ENCODE measurements around the gene FHOD3.

FHOD3 gene

GRCh38 chr18:36297417-36298125, at the start of gene FHOD3 (continued):
- no peak for TF ChIP-seq HOXA7 (CRISPR knock-in tag; IDR thresholded peaks at IDR 0.05; ENCODE audit: borderline replicate concordance)

- TF ChIP-seq ZBTB20 (tag by site-specific recombination; IDR thresholded peaks at IDR 0.05) (no peak), ZNF426 (tag by site-specific recombination; IDR thresholded peaks at IDR 0.05) (no peak), ZNF148 (tag by site-specific recombination; IDR thresholded peaks at IDR 0.05; ENCODE audit: borderline replicate concordance) (no peak), ZNF548 (tag by site-specific recombination; IDR thresholded peaks at IDR 0.05) (no peak), REPIN1 (tag by site-specific recombination; IDR thresholded peaks at IDR 0.05; ENCODE audit: low read depth) (no peak), ZNF777 (tag by site-specific recombination; IDR thresholded peaks at IDR 0.05; ENCODE audit: borderline replicate concordance) (no peak), ZNF555 (tag by site-specific recombination; conservative IDR thresholded peaks at IDR 0.05) (no peak), ZEB2 (tag by site-specific recombination; IDR thresholded peaks at IDR 0.05) (no peak), ZNF214 (tag by site-specific recombination; IDR thresholded peaks at IDR 0.05; ENCODE audit: borderline replicate concordance) (no peak), ZNF670 (tag by site-specific recombination; IDR thresholded peaks at IDR 0.05; ENCODE audit: low read depth) (no peak), ZNF138 (tag by site-specific recombination; IDR thresholded peaks at IDR 0.05; ENCODE audit: borderline replicate concordance) (no peak), ZNF26 (tag by site-specific recombination; IDR thresholded peaks at IDR 0.05) (no peak), ZNF140 (tag by site-specific recombination; IDR thresholded peaks at IDR 0.05) (no peak), ZNF354C (tag by site-specific recombination; IDR thresholded peaks at IDR 0.05; ENCODE audit: borderline replicate concordance, low read depth) (no peak), ZFP37 (tag by site-specific recombination; IDR thresholded peaks at IDR 0.05) (no peak), ZNF24 (tag by site-specific recombination; IDR thresholded peaks at IDR 0.05) (no peak)
- Histone ChIP-seq H3K27ac (ENCODE audit: extremely low read depth, low read depth, low read length) (no peak overlapping the region), H3K4me3 (ENCODE audit: low read depth, low read length) (no peak overlapping the region), H3K36me3 (ENCODE audit: control insufficient read depth in 2 of 2, insufficient read depth in 1 of 2, low read length in 2 of 2) (peaks cover 0 to 8% of the 10 kb centered on the region in 2 experiments; a peak in 1 of 3 replicates), H3K4me1 (ENCODE audit: control insufficient read depth, insufficient read depth, low read length) (no peaks in the 10 kb centered on the region), H3K9me3 (ENCODE audit: control insufficient read depth, insufficient read depth, low read depth, low read length) (no peaks in the 10 kb centered on the region)
- CTCF ChIA-PET = no interaction called here
- POLR2A ChIA-PET = no interaction called here
Observed at GRCh38 chr18:36249392-36249791, 48.1 kb upstream of the FHOD3 start.

GRCh38 chr18:36250827-36251226, 46.7 kb upstream of the FHOD3 start:
- no peaks in the 10 kb centered on the region for H3K9me3 ChIP-seq (ENCODE audit: control insufficient read depth, insufficient read depth, low read depth, low read length)
- CTCF ChIA-PET = no interaction called here
- H3K4me3 ChIP-seq (ENCODE audit: low read depth, low read length) = no peak overlapping the region
- POLR2A ChIA-PET = no interaction called here
- no peaks in the 10 kb centered on the region for H3K4me1 ChIP-seq (ENCODE audit: control insufficient read depth, insufficient read depth, low read length)
- H3K36me3 ChIP-seq (ENCODE audit: control insufficient read depth in 2 of 2, insufficient read depth in 1 of 2, low read length in 2 of 2) = peaks cover 0 to 8% of the 10 kb centered on the region in 2 experiments; a peak in 1 of 3 replicates
- H3K27ac ChIP-seq (ENCODE audit: extremely low read depth, low read depth, low read length) = no peak overlapping the region
- TF ChIP-seq ZNF660 (tag by site-specific recombination; IDR thresholded peaks at IDR 0.05) = no peak
- TF ChIP-seq ZNF311 (tag by site-specific recombination; IDR thresholded peaks at IDR 0.05; ENCODE audit: borderline replicate concordance) = no peak
- TF ChIP-seq ZXDB (tag by site-specific recombination; IDR thresholded peaks at IDR 0.05) = no peak
- no peak for TF ChIP-seq ZNF707 (tag by site-specific recombination; IDR thresholded peaks at IDR 0.05)
- no peak for TF ChIP-seq KLF9 (tag by site-specific recombination; IDR thresholded peaks at IDR 0.05; ENCODE audit: low read depth)
- TF ChIP-seq ZNF654 (tag by site-specific recombination; IDR thresholded peaks at IDR 0.05; ENCODE audit: low read depth) = no peak
- TF ChIP-seq ZBTB10 (tag by site-specific recombination; IDR thresholded peaks at IDR 0.05) = no peak
- no peak for TF ChIP-seq ZNF398 (tag by site-specific recombination; IDR thresholded peaks at IDR 0.05)
